GM23248 (cell line): Measurements from ENCODE around the gene LSS. TPM values are rescaled to one million over a fixed set of nuclear protein-coding genes. Genes with fewer than 3 reads are reported as not detected.

Experiments used
- DNase-seq: peaks from one replicate; pipeline ENCODE4 v3.0.0-alpha.2; 2015
- H2AFZ ChIP-seq: fragments of 200-600 bp; sonication (generic); 2 replicates; pipeline ENCODE4 v1.6.1; 2016; ENCODE audit warnings: antibody characterized with exemption
- H3F3A ChIP-seq: fragments of 200-600 bp; sonication (generic); 2 replicates; pipeline ENCODE4 v1.6.1; 2016; ENCODE audit warnings: mild to moderate bottlenecking, antibody characterized with exemption, mixed run types; ENCODE audit not compliant: insufficient read depth
- H3K27ac ChIP-seq: fragments of 200-600 bp; sonication (generic); 2 replicates; pipeline ENCODE4 v1.5.1; 2016; ENCODE audit warnings: mild to moderate bottlenecking
- H3K27me3 ChIP-seq: fragments of 200-600 bp; sonication (generic); replicated peaks from 2 replicates; pipeline ENCODE4 v1.6.1; 2016; ENCODE audit warnings: mild to moderate bottlenecking; ENCODE audit not compliant: insufficient read depth
- H3K36me3 ChIP-seq: fragments of 200-600 bp; sonication (generic); 2 replicates; pipeline ENCODE4 v1.6.1; 2016; ENCODE audit warnings: low read depth, mild to moderate bottlenecking
- H3K4me1 ChIP-seq: fragments of 200-600 bp; sonication (generic); 2 replicates; pipeline ENCODE4 v1.6.1; 2016; ENCODE audit warnings: mild to moderate bottlenecking; ENCODE audit not compliant: insufficient read depth
- H3K4me2 ChIP-seq: fragments of 200-600 bp; sonication (generic); one replicate; pipeline ENCODE4 v1.6.1; 2016; ENCODE audit warnings: mild to moderate bottlenecking; ENCODE audit not compliant: unreplicated experiment
- H3K4me3 ChIP-seq: fragments of 200-600 bp; sonication (generic); 2 replicates; pipeline ENCODE4 v1.5.1; 2016; ENCODE audit warnings: mild to moderate bottlenecking
- H3K79me2 ChIP-seq: fragments of 200-600 bp; sonication (generic); 2 replicates; pipeline ENCODE4 v1.6.1; 2016; ENCODE audit warnings: mild to moderate bottlenecking; ENCODE audit not compliant: insufficient read depth
- H3K9ac ChIP-seq: fragments of 200-600 bp; sonication (generic); 2 replicates; pipeline ENCODE4 v1.6.1; 2016; ENCODE audit warnings: mild to moderate bottlenecking
- H3K9me2 ChIP-seq: fragments of 200-600 bp; sonication (generic); 2 replicates; pipeline ENCODE4 v1.6.1; 2016; ENCODE audit warnings: mixed run types, mild to moderate bottlenecking, moderate library complexity; ENCODE audit not compliant: insufficient read depth
- H3K9me3 ChIP-seq: fragments of 200-600 bp; sonication (generic); one replicate; pipeline ENCODE4 v1.6.1; 2017; ENCODE audit warnings: low read depth
- H4K20me1 ChIP-seq: fragments of 200-600 bp; sonication (generic); 2 replicates; pipeline ENCODE4 v1.6.0; 2016; ENCODE audit not compliant: insufficient read depth
- EZH2 ChIP-seq: fragments of 200-600 bp; sonication (generic); IDR thresholded peaks from 2 replicates; pipeline ENCODE4 v1.6.1; 2018; ENCODE audit warnings: antibody characterized with exemption, mild to moderate bottlenecking; ENCODE audit not compliant: insufficient read depth, poor library complexity, severe bottlenecking
- EZH2phosphoT487 ChIP-seq: fragments of 200-600 bp; sonication (generic); IDR thresholded peaks from 2 replicates; pipeline ENCODE4 v1.6.1; 2018; ENCODE audit warnings: antibody characterized with exemption, moderate library complexity, mild to moderate bottlenecking, low read depth; ENCODE audit not compliant: insufficient read depth
- WGBS, 2 experiments: methylation state at CpG; one replicate each; pipeline ENCODE4 v1.1.6; 2015 to 2017; ENCODE audit warnings: low lambda C conversion rate in 2 of 2, low coverage in 1 of 2; ENCODE audit errors: missing lambda C conversion rate in 2 of 2; 5-methylcytosine and 5-hydroxymethylcytosine counted together
- in situ Hi-C: fragments of 300-500 bp; cut with MboI; formaldehyde crosslinking; loops from 2 replicates; pipeline ENCODE4 v1.15.0; 2020
- polyA plus RNA-seq: library from polyadenylated mRNA; unstranded; fragments of >200 nt; fragmentation: Nextera tagmentation; extraction: Ambion mirVana; gene quantifications from 2 replicates; pipeline ENCODE4 v1.2.1, GENCODE V29; 2016
- total RNA-seq: library from RNA; depleted of rRNA; stranded (reverse); fragments of >200 nt; shearing (Covaris generic); gene quantifications from 2 replicates; pipeline ENCODE4 v1.2.3, GENCODE V29; 2014

Gene LSS
- total and polyA plus RNA-seq, 2 experiments from 2014 or later = 28.0 to 41.1 TPM

DNA sequence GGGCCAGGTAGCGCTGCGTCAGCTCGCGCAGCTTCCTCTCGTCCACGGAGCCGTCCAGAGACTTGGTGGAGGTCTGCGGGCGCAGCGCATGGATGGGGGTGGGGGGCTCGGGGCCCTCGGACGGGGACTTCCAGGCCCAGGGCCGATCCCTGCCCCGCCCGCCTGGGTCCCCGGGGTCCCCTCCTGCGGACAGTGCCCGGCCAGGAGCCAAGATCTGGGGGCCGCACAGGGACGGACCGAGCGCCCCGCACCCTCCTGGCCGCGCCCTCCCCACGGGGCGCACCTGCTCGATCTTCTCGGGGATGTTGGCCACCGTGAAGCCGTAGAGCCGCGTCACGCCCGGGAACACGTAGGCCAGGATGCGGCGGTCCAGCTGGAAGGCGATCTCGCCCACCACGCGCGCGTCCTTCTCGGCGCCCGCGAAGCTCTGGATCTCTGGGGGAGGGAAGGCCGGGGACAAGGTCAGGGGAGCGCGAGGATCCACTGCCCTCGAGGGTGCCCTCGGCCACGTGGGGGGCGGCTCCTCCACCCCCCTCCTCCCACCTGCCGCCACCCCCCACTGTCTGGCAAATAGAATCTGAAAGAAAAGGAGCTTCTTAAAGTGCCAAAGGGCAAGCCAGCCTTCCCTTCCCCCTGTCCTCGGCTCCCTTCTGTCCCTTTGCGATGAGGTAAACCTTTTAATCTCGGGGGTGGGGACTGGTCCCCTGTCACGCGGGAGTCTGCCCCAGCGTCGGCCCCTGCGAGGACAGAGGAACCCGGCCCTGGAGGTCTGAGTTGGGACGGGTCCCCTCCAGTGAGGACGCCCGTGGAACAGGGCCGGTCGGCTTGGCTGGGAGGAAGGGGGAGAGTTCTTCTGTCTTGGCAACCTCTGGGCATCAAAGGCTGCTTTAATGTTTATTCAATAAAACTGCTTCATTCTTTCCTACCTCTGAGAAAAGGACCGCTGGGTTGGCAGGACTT, 66.7 kb downstream of the LSS start:
- Histone ChIP-seq H3F3A (no peaks in the 10 kb centered on the region; the same call in 1 of the 2 replicates), H4K20me1 (no peaks in the 10 kb centered on the region), H3K79me2 (no peaks in the 10 kb centered on the region), H3K4me1 (no peaks in the 10 kb centered on the region), H3K9me2 (no peaks in the 10 kb centered on the region), H3K4me2 (no peak overlapping the region), H3K9me3 (no peaks in the 10 kb centered on the region), H3K27me3 (no peaks in the 10 kb centered on the region), H3K36me3 (no peaks in the 10 kb centered on the region), H3K9ac (no peak overlapping the region), H3K27ac (no peak overlapping the region), H3K4me3 (no peak overlapping the region), H2AFZ (no peak overlapping the region)
- DNase-seq = no peak
- 86 to 91% methylated on average over 17 to 72 of the region's 72 CpGs for WGBS, 2 experiments
- in situ Hi-C loops = no loop called here
- TF ChIP-seq EZH2 = no peak
- TF ChIP-seq EZH2phosphoT487 = no peak

DNA sequence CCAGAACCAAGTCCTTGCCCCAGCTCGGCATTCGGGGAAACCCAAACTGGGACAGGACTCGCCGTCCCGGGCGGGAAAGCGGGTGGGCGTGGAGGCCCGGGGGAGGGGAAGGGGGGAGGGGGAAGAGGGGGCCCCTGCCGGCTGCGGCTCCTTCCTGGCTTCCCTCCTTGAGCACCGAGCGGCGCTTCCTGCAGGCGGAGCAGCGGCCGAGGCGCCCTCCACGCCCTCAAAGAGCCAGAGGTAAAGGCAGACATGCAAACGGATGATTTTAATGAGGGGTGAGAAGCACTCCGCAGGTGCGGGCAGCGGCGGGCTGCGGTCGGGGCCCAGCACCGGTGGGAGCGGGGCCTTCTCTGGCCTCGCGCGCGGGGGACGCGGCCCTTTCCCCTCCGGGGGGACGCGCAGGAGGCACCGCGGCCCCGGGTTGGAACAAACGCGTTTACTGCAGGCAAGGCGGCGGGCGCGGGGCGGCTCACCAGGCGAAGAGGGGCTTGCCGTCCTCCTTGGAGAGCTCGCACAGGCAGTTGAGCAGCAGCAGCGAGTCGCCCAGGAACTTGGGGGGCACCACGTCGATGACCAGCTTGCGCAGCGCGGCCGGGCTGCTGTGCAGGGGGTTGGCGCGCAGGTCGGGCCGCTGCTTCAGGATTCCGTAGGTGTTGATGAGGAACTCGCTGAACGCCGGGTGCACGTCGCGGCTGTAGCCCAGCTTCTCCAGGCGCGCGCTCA, 67.5 kb downstream of the LSS start:
- Histone ChIP-seq H3K4me3 (no peak overlapping the region), H3K9me2 (no peaks in the 10 kb centered on the region), H3K9me3 (no peaks in the 10 kb centered on the region), H3K27me3 (no peaks in the 10 kb centered on the region), H3K27ac (no peak overlapping the region), H3K4me1 (no peaks in the 10 kb centered on the region), H3K4me2 (no peak overlapping the region), H3F3A (no peaks in the 10 kb centered on the region; the same call in 1 of the 2 replicates), H4K20me1 (no peaks in the 10 kb centered on the region), H3K36me3 (no peaks in the 10 kb centered on the region), H3K9ac (no peak overlapping the region), H3K79me2 (no peaks in the 10 kb centered on the region), H2AFZ (no peak overlapping the region)
- in situ Hi-C loops = no loop called here
- TF ChIP-seq EZH2phosphoT487 = no peak
- no peak for TF ChIP-seq EZH2
- 92 to 96% methylated on average over 20 to 72 of the region's 72 CpGs for WGBS, 2 experiments
- DNase-seq = no peak

GRCh38 chr21:46160657-46160906, 68.0 kb downstream of the LSS start:
- Histone ChIP-seq H4K20me1 (no peaks in the 10 kb centered on the region), H3F3A (no peaks in the 10 kb centered on the region; the same call in 1 of the 2 replicates), H3K36me3 (no peaks in the 10 kb centered on the region), H3K9me3 (no peaks in the 10 kb centered on the region), H3K27me3 (no peaks in the 10 kb centered on the region), H3K4me1 (no peaks in the 10 kb centered on the region), H3K9ac (no peak overlapping the region), H3K4me3 (no peak overlapping the region), H3K79me2 (no peaks in the 10 kb centered on the region), H3K27ac (no peak overlapping the region), H3K4me2 (no peak overlapping the region), H3K9me2 (no peaks in the 10 kb centered on the region), H2AFZ (no peak overlapping the region)
- WGBS, 2 experiments = 90% methylated on average over 7 to 22 of the region's 22 CpGs
- DNase-seq = no peak
- in situ Hi-C loops = no loop called here
- TF ChIP-seq EZH2 (no peak), EZH2phosphoT487 (no peak)

DNA sequence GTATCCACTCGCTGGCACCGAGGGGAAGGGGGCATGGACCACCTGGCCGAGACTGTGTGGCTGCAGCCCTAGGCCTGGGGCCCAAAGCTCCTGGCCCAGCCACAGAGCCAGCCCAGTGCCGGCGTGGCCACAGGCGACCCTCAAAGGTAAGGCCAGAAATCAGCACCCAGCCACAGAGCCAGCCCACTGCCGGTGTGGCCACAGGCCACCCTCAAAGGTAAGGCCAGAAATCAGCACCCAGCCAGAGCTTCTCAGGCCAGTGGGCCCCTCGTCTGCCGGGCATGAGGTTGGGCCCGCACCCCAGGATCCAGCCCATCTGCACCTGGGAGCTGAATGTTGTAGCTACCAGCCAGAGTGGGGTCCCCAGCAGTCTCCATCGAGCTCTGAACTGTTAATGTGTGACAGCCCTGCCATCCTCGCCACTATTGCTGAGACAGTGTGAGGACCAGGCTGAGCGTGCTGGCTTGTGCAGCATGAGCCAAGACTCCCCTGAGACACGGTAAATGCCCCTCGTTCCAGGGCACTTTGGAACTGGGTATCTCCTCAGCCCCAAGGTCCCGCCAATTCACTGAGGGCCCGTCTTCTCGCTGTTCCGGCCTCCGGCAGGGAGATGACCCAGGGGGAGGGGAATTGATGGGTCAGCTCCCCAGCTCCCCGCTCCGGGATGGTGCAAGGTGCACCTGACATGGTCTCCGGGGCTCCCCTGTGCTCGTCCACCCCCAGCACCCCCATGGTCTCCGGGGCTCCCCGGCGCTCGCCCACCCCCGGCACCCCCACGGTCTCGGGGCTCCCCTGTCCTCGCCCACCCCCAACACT, 68.5 kb downstream of the LSS start:
- no peaks in the 10 kb centered on the region for H4K20me1 ChIP-seq
- TF ChIP-seq EZH2phosphoT487 = no peak
- no peak for TF ChIP-seq EZH2

More for the DNA sequence above, 68.5 kb downstream of the LSS start:
- H3K9ac ChIP-seq = no peak overlapping the region
- no peaks in the 10 kb centered on the region for H3K27me3 ChIP-seq
- DNase-seq = no peak
- H3K9me2 ChIP-seq = no peaks in the 10 kb centered on the region
- H3K79me2 ChIP-seq = no peaks in the 10 kb centered on the region
- no peak overlapping the region for H3K27ac ChIP-seq
- in situ Hi-C loops = no loop called here
- H3K4me1 ChIP-seq = no peaks in the 10 kb centered on the region
- H3K4me3 ChIP-seq = no peak overlapping the region
- WGBS, 2 experiments = 95 to 97% methylated on average over 13 to 32 of the region's 32 CpGs
- H3K36me3 ChIP-seq = no peaks in the 10 kb centered on the region
- H3F3A ChIP-seq = no peaks in the 10 kb centered on the region
- no peak overlapping the region for H3K4me2 ChIP-seq
- H2AFZ ChIP-seq = no peak overlapping the region
- no peaks in the 10 kb centered on the region for H3K9me3 ChIP-seq
